Mesendoderm (in vitro differentiated cells): ENCODE measurements around the gene PPP1R3A.

ENCODE experiments used
- DNase-seq: peaks from one replicate; pipeline ENCODE4 v3.0.0; 2013
- H2AK5ac ChIP-seq: 2 replicates; pipeline ENCODE4 v1.6.1; 2013; ENCODE audit warnings: low read length, inconsistent platforms
- H2BK120ac ChIP-seq: 2 replicates; pipeline ENCODE4 v1.6.1; 2013; ENCODE audit warnings: low read depth, mild to moderate bottlenecking, low read length, moderate library complexity, mixed read lengths
- H2BK15ac ChIP-seq: replicated peaks from 2 replicates; pipeline ENCODE4 v1.6.1; 2013; ENCODE audit warnings: low read depth, mild to moderate bottlenecking, moderate library complexity
- H2BK5ac ChIP-seq: 2 replicates; pipeline ENCODE4 v1.6.1; 2013; ENCODE audit warnings: low read length, inconsistent platforms
- H3K18ac ChIP-seq: 2 replicates; pipeline ENCODE4 v1.6.1; 2013; ENCODE audit warnings: mild to moderate bottlenecking, low read length, mixed read lengths
- H3K23ac ChIP-seq: one replicate; pipeline ENCODE4 v1.6.1; 2013; ENCODE audit warnings: low read length
- H3K27ac ChIP-seq: 2 replicates; pipeline ENCODE4 v1.5.1; 2013; ENCODE audit warnings: low read depth, mild to moderate bottlenecking, inconsistent platforms, low read length, moderate library complexity
- H3K27me3 ChIP-seq: 2 replicates; pipeline ENCODE4 v1.6.1; 2013; ENCODE audit warnings: low read length, control low read depth, mild to moderate bottlenecking, inconsistent platforms; ENCODE audit not compliant: insufficient read depth, poor library complexity
- H3K36me3 ChIP-seq: 2 replicates; pipeline ENCODE4 v1.6.1; 2013; ENCODE audit warnings: low read length, inconsistent platforms; ENCODE audit not compliant: control insufficient read depth, insufficient read depth
- H3K4ac ChIP-seq: one replicate; pipeline ENCODE4 v1.6.1; 2013; ENCODE audit warnings: low read depth, mild to moderate bottlenecking, low read length, moderate library complexity
- H3K4me1 ChIP-seq: 2 replicates; pipeline ENCODE4 v1.6.1; 2013; ENCODE audit warnings: low read depth, low read length, inconsistent platforms; ENCODE audit not compliant: control insufficient read depth
- H3K4me2 ChIP-seq: 2 replicates; pipeline ENCODE4 v1.6.1; 2013; ENCODE audit warnings: low read length
- H3K4me3 ChIP-seq: 2 replicates; pipeline ENCODE4 v1.5.1; 2013; ENCODE audit warnings: mild to moderate bottlenecking, low read length
- H3K56ac ChIP-seq: one replicate; pipeline ENCODE4 v1.6.1; 2013; ENCODE audit warnings: low read length
- H3K79me1 ChIP-seq: 2 replicates; pipeline ENCODE4 v1.6.1; 2013; ENCODE audit warnings: low read length, inconsistent platforms
- H3K79me2 ChIP-seq: 2 replicates; pipeline ENCODE4 v1.6.1; 2013; ENCODE audit warnings: mild to moderate bottlenecking, low read length; ENCODE audit not compliant: control insufficient read depth, insufficient read depth
- H3K9ac ChIP-seq: 2 replicates; pipeline ENCODE4 v1.6.1; 2013; ENCODE audit warnings: low read length, inconsistent platforms
- H4K5ac ChIP-seq: one replicate; pipeline ENCODE4 v1.6.1; 2013; ENCODE audit warnings: low read length
- H4K8ac ChIP-seq: one replicate; pipeline ENCODE4 v1.6.1; 2013; ENCODE audit warnings: low read depth, mild to moderate bottlenecking, control low read depth, low read length, moderate library complexity
- WGBS: extraction: QIAGEN DNeasy Blood & Tissue Kit; methylation state at CpG from one replicate; pipeline ENCODE4 v1.1.7; 2013; ENCODE audit warnings: low lambda C conversion rate, missing lambda C conversion rate; ENCODE audit not compliant: insufficient coverage; ENCODE audit errors: extremely low coverage; 5-methylcytosine and 5-hydroxymethylcytosine counted together

Gene PPP1R3A

DNA sequence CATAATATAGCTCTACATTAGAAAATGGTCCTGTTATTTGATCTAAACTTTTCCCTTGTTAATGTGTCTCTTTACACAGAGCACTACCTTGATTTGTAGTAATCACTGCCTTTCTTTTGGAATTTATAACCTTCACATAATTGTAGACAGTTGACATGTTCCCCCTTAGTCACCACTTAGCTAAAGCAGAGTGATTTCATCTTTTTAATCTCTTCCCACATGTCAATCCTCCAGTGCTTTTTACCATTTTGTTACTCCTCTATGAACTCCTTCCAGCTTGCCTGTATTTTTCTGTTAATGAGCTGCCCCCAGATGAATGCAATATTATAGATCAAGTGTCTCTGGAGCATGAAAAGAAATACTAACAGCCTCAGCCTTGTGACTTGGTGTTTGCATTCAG lies 2.6 kb upstream of the PPP1R3A start:
- no peaks in the 10 kb centered on the region for H3K4me1 ChIP-seq
- no peak overlapping the region for H3K27ac ChIP-seq
- H3K23ac ChIP-seq, result no peak overlapping the region
- DNase-seq, result no peak
- H3K18ac ChIP-seq, result no peak overlapping the region
- H2BK15ac ChIP-seq, result no peak overlapping the region
- no peaks in the 10 kb centered on the region for H3K36me3 ChIP-seq
- no peak overlapping the region for H2AK5ac ChIP-seq
- H3K79me2 ChIP-seq, result no peaks in the 10 kb centered on the region
- H4K5ac ChIP-seq, result no peak overlapping the region
- H3K4ac ChIP-seq, result no peak overlapping the region
- no peak overlapping the region for H3K56ac ChIP-seq
- no peak overlapping the region for H3K4me3 ChIP-seq
- H2BK5ac ChIP-seq, result no peak overlapping the region
- no peaks in the 10 kb centered on the region for H3K79me1 ChIP-seq
- no peak overlapping the region for H4K8ac ChIP-seq
- H3K9ac ChIP-seq, result no peak overlapping the region
- H3K27me3 ChIP-seq, result no peaks in the 10 kb centered on the region
- no peak overlapping the region for H2BK120ac ChIP-seq
- no peak overlapping the region for H3K4me2 ChIP-seq

DNA sequence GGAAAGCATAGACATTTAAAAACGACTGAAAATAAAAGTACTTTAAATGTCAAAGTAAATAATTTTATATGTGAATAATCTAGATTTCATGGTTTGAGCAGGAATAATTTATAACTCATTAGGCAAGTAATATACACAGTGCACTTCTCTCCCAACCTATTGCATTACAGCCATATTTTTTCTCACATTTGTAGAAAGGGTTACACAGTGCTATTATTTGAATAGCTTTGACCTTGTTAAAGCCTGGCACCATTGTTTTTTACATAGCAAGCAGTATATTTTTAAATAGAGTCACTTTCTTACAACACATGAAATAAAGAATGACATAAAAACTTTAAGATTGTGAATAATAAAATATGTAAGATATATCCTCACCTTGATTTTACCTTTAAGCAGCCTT lies 969 bp downstream of the PPP1R3A start:
- Histone ChIP-seq H3K36me3 (no peaks in the 10 kb centered on the region), H3K23ac (no peak overlapping the region), H3K4me2 (no peak overlapping the region), H2BK15ac (no peak overlapping the region), H2AK5ac (no peak overlapping the region), H3K79me2 (no peaks in the 10 kb centered on the region), H3K56ac (no peak overlapping the region), H3K18ac (no peak overlapping the region), H2BK5ac (no peak overlapping the region), H3K9ac (no peak overlapping the region), H3K4me1 (no peaks in the 10 kb centered on the region), H3K27ac (no peak overlapping the region), H3K79me1 (no peaks in the 10 kb centered on the region), H3K4me3 (no peak overlapping the region), H4K8ac (no peak overlapping the region), H2BK120ac (no peak overlapping the region), H3K27me3 (no peaks in the 10 kb centered on the region), H4K5ac (no peak overlapping the region), H3K4ac (no peak overlapping the region)
- no peak for DNase-seq
- WGBS, result no CpG with 5 or more reads among the region's 1 CpG

DNA sequence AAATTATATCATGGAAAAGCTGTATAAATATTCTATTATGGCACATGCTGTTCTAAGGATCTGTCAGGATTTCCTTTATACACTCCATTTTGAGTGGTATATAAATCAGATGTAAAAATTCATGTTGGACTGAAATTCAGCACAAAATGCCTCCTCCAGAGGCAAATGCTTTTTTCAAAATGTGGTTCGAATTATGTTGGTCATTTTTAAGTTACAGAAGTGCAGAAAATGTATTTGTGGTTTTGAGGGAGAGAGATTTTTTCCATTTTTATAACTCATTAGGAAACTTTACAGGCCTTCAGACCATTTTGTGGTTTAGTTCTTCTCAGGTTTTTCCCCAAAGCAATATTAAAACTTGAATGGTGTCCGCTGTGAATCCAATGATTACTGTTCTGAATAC lies 2.9 kb downstream of the PPP1R3A start:
- Histone ChIP-seq H3K36me3 (no peaks in the 10 kb centered on the region), H3K56ac (no peak overlapping the region), H3K79me2 (no peaks in the 10 kb centered on the region), H4K5ac (no peak overlapping the region), H4K8ac (no peak overlapping the region), H3K27me3 (no peaks in the 10 kb centered on the region), H2BK15ac (no peak overlapping the region), H2BK120ac (no peak overlapping the region), H3K79me1 (no peaks in the 10 kb centered on the region), H3K27ac (no peak overlapping the region), H3K18ac (no peak overlapping the region), H3K4me3 (no peak overlapping the region), H3K4ac (no peak overlapping the region), H3K4me2 (no peak overlapping the region), H3K23ac (no peak overlapping the region), H3K9ac (no peak overlapping the region), H3K4me1 (no peaks in the 10 kb centered on the region), H2AK5ac (no peak overlapping the region), H2BK5ac (no peak overlapping the region)
- no peak for DNase-seq
- whole genome bisulfite sequencing, result no CpG with 5 or more reads among the region's 2 CpGs

DNA sequence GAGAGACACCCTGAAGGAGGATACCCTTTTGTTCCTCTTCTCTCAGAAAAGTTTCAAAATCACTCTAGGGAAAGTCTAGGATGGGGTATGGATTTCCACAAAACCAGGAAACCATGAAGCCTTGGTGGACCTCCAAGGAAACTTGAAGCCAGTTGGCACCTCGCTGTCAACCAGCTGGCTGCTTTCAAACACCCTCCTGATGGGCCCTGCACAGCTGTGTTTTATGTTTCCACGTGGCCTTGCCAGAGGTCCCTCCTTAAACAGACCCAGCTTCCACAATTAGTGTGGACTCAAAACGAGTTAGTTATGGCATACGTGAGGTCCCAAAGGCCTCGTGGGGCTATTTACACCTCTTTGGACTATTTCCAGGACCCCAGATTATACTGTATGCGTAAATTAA lies 5.9 kb downstream of the PPP1R3A start:
- Histone ChIP-seq H3K4ac (no peak overlapping the region), H3K23ac (no peak overlapping the region), H3K4me3 (no peak overlapping the region), H3K79me2 (no peaks in the 10 kb centered on the region), H3K56ac (no peak overlapping the region), H3K36me3 (no peaks in the 10 kb centered on the region), H2BK15ac (no peak overlapping the region), H3K4me2 (no peak overlapping the region), H2AK5ac (no peak overlapping the region), H3K27me3 (no peaks in the 10 kb centered on the region), H3K4me1 (no peaks in the 10 kb centered on the region), H4K5ac (no peak overlapping the region), H3K9ac (no peak overlapping the region), H3K27ac (no peak overlapping the region), H3K18ac (no peak overlapping the region), H2BK5ac (no peak overlapping the region), H2BK120ac (no peak overlapping the region), H4K8ac (no peak overlapping the region), H3K79me1 (no peaks in the 10 kb centered on the region)
- no CpG with 5 or more reads among the region's 6 CpGs for WGBS
- DNase-seq, result no peak

DNA sequence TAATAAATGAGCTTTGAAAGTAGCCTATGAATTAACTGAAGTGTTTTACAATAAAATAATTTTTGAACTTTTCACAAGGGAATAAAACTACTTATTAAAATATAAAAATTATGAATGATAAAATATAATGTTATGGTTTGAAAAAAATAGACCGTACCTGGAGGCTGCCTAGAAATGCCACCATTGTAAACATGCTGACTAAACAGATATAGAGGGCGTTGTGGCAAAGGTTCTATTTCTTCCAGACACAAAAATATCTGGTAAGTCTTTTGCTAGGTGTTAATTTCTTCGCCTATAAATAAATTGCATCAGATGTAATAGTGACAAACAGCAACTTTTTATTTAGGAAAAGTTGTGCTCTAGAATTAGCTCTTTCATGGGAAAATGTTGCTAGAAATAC lies 11.2 kb downstream of the PPP1R3A start:
- no peak overlapping the region for H2BK15ac ChIP-seq
- no peak overlapping the region for H3K4me2 ChIP-seq
- H3K27me3 ChIP-seq, result no peaks in the 10 kb centered on the region
- H3K56ac ChIP-seq, result no peak overlapping the region
- H3K4me1 ChIP-seq, result no peaks in the 10 kb centered on the region
- no peak for DNase-seq
- H4K5ac ChIP-seq, result no peak overlapping the region
- H4K8ac ChIP-seq, result no peak overlapping the region
- no peak overlapping the region for H3K4me3 ChIP-seq
- WGBS, result no CpG with 5 or more reads among the region's 3 CpGs
- H3K36me3 ChIP-seq, result no peaks in the 10 kb centered on the region
- H2BK5ac ChIP-seq, result no peak overlapping the region
- no peak overlapping the region for H3K9ac ChIP-seq
- no peaks in the 10 kb centered on the region for H3K79me1 ChIP-seq
- no peak overlapping the region for H3K27ac ChIP-seq
- H3K23ac ChIP-seq, result no peak overlapping the region
- H3K79me2 ChIP-seq, result no peaks in the 10 kb centered on the region
- H2AK5ac ChIP-seq, result no peak overlapping the region
- no peak overlapping the region for H2BK120ac ChIP-seq
- H3K4ac ChIP-seq, result no peak overlapping the region
- H3K18ac ChIP-seq, result no peak overlapping the region

DNA sequence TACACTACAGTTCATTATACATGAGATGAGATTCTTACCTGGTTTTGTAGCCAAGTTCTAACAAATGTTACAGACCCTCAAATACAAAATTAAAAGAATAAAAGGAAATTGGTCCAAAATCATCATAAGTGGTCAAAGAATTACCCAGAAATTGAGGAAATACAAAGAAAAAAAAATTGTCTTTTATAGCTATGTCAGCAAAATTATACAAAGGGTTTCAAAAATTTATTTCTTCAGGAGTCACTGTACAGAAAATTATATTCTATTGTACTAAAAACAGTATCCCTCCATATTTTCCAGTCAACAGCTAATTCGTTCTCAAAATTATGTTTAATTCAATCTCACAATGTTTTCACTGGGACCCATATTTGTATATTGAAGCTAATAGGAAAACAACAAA lies 14.3 kb downstream of the PPP1R3A start:
- H2BK120ac ChIP-seq, result no peak overlapping the region
- no peak overlapping the region for H3K4me3 ChIP-seq
- H2BK15ac ChIP-seq, result no peak overlapping the region
- no peaks in the 10 kb centered on the region for H3K27me3 ChIP-seq
- no peak overlapping the region for H3K23ac ChIP-seq
- no peaks in the 10 kb centered on the region for H3K4me1 ChIP-seq
- no peak for DNase-seq
- no peak overlapping the region for H4K5ac ChIP-seq
- no peak overlapping the region for H3K9ac ChIP-seq
- no peaks in the 10 kb centered on the region for H3K79me1 ChIP-seq
- H3K36me3 ChIP-seq, result no peaks in the 10 kb centered on the region
- H3K27ac ChIP-seq, result no peak overlapping the region
- H2BK5ac ChIP-seq, result no peak overlapping the region
- H2AK5ac ChIP-seq, result no peak overlapping the region
- H3K56ac ChIP-seq, result no peak overlapping the region
- no peak overlapping the region for H3K4ac ChIP-seq
- WGBS, result no CpG with 5 or more reads among the region's 1 CpG
- H3K18ac ChIP-seq, result no peak overlapping the region
- no peak overlapping the region for H3K4me2 ChIP-seq
- no peak overlapping the region for H4K8ac ChIP-seq
- no peaks in the 10 kb centered on the region for H3K79me2 ChIP-seq
